Measurements from ENCODE around the gene P2RX1.

P2RX1 gene

GRCh38 chr17:3903881-3904290 lies 12.4 kb downstream of the P2RX1 start:
- TF ChIP-seq CTCF (conservative IDR thresholded peaks at IDR 0.05; ENCODE audit: low read length) = no peak
- no peak for DNase-seq (ENCODE audit: low read depth)
- H3K4me3 ChIP-seq (ENCODE audit: low read length) = no peak overlapping the region

DNA sequence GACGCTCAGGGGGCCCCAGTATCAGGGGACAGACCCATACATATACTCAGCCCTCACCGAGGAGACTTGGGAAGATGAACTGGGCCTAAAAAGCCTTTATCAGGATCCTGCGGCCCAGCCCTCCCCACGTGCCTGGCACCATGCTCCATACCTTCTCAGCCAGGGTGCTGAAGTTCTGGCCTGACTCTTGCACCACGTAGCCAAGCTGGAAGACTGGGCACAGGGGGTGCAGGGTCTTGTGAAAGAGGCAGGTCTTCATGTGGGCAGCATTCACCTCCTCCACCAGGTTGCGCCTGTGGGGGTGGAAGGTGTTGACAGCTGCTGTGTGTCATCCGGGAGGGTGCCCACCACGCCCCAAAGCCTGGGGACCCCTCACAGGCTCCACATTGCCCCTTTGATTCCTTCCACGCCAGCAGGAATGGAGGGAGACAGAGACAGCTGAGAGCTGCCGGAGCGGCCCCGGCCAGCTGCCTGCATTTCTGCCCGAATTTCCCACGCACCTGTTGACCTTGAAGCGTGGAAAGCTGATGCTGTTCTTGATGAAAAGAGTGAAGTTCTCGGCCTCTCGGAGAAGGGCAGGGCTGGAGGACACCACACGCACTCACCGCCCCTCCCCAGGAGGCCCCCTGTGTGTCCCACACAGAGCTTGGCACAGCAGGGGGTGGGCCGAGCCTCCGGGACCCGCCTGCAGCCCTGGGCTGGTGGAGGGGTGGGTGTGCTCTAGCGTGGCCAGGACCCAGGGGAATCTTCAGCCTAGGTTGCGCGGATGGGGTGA lies 13.0 kb downstream of the P2RX1 start:
- no peak for DNase-seq (ENCODE audit: low read depth)
- H3K4me3 ChIP-seq (ENCODE audit: low read length) = no peak overlapping the region
- no peak for TF ChIP-seq CTCF (conservative IDR thresholded peaks at IDR 0.05; ENCODE audit: low read length)

DNA sequence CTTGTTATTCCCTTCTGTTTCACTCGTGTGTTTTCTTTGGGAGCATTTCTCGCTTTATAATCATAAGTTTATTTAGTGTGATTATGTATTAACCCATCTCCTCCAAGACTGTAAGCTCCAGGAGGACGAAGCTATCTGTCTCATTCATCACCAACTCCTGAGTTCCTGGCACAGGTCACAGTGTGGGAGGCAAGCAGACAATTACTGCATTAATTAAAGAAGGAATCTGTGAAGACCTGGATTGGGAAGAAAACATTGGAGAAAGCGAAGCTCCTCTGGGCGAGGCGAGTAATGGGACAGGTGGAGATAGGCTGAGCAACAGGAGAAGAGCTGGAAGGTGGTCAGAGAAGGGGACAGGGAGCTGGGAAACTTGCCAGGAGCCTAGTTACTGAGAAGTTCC lies 15.6 kb downstream of the P2RX1 start:
- no peak for DNase-seq (ENCODE audit: low read depth)
- no peak overlapping the region for H3K4me3 ChIP-seq (ENCODE audit: low read length)
- TF ChIP-seq CTCF (conservative IDR thresholded peaks at IDR 0.05; ENCODE audit: low read length) = no peak

DNA sequence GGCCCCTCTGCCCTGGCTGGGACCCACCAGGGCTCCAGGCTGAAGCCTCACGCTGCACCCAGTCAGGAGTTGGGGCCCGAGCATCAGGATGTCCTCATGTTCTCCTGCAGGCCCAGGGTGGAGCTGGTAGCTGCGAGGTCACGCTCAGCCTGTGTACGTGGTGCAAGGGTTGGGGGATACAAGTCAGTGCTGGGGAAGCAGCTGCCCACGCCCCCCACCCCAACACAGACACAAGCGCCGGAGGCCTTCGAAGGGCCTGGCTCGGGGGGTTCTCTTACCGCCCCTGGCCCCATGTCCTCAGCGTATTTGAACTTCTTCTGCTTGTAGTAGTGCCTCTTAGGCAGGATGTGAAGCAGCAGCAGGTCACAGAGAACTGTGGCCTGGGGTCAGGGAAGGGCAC lies 18.5 kb downstream of the P2RX1 start:
- H3K4me3 ChIP-seq (ENCODE audit: low read length) = no peak overlapping the region
- TF ChIP-seq CTCF (conservative IDR thresholded peaks at IDR 0.05; ENCODE audit: low read length) = no peak
- DNase-seq (ENCODE audit: low read depth) = no peak

- no peak for TF ChIP-seq CTCF (conservative IDR thresholded peaks at IDR 0.05; ENCODE audit: low read length)
- H3K4me3 ChIP-seq (ENCODE audit: low read length) = no peak overlapping the region
- no peak for DNase-seq (ENCODE audit: low read depth)
Observed at GRCh38 chr17:3896968-3897235, 19.4 kb downstream of the P2RX1 start.

DNA sequence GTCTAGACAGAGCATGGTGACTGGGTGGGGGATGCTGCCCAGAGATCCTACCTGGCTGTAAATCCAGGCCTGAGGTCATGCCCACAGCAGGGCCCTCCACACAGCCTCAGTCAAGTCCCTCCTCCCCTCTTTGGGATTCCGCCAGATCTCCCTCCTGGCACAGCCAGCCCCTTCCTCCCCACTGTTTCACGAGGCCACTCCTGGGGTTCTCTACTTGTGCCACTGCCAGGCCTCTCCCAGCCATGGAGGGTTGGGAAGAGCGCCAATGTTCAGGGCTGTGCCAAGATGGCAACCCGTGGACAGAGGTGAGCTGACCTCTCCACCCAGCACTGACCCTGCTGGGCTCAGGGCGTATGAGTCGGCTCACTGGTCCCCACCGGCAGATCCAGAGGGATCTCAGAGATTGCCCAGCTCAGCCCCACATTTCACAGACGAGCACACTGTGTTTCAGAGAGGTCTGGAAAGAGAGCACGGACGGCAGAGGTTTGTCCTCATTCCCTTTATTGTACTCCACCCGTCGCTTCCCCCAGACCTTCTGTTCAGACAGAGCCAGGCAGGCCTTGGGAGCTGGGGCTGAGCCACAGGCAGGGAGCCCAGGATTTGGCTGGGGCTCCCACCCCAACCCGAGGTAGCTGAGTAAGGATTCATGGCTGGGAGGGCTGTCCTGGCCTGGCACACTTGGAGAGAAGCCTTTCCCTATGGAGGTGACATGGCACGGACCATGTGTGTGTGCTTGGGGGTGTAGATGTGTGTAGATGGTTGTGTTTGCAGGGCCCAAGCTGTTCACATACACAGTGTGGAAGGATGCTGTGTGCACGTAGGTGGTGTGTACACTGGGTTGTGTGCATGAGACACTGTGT lies 19.9 kb downstream of the P2RX1 start:
- no peak for DNase-seq (ENCODE audit: low read depth)
- no peak overlapping the region for H3K4me3 ChIP-seq (ENCODE audit: low read length)
- TF ChIP-seq CTCF (conservative IDR thresholded peaks at IDR 0.05; ENCODE audit: low read length) = no peak

- no peak for TF ChIP-seq CTCF (conservative IDR thresholded peaks at IDR 0.05; ENCODE audit: low read length)
- no peak overlapping the region for H3K4me3 ChIP-seq (ENCODE audit: low read length)
- no peak for DNase-seq (ENCODE audit: low read depth)
Observed at GRCh38 chr17:3895354-3895753, 20.9 kb downstream of the P2RX1 start.

Data from AG10803 (cell line).